NCI-H1092 (cell line): ENCODE measurements around the gene ANP32A.

ENCODE experiments used
- DNase-seq: peaks from one replicate; lab custom pipeline; 2025; lab: John Stamatoyannopoulos, UW

The ANP32A gene

DNA sequence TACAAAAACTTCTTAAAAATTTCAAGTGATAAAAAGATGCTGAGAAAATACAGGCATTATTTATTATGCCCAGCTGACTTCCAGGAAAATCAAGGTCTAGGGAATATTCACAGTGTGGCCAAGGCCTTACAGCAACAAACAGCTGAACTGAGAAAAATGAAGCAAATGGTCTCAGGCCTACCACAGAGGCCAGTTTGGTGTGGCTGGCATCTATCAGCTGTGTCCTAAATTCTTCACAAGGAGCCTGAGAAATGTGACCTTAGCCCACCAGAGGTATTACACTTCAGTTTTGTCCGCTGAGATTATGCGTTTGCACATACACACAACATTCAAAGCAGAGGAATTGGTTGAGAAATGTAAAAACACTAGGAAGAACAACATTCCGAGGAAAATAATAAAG, 77.4 kb downstream of the ANP32A start:
- no peak for DNase-seq

DNA sequence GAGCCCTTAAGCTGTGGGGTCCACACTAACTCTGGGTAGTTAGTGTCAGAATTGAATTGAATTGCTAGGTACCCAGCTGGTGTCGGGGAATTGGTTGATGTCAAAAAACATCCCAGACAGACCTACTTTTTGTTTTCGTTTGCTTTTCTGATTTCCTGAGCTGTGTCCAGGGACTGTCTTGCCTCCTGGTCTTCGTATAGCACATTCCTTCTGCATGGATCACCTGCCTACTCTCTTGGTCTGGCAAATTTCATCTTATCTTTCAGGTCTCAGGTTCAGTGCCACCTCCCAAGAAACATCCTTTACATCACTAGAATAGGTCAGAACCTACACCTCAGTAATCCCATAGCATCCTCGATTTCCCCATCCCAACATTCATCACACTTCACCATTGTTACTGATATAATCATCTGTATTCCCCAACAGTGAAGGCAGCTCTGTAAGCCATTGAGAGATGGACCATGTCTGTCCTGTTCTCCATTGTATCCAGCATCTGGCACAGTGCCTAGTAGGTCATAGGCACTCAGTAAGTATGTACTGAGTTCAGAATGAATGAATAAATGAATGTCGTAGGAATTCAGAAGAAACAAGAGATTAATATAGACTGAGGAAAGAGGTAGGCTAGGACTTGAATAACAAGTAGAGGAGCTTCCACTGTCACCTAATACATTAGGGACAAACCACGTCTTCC, 81.2 kb downstream of the ANP32A start:
- DNase-seq = no peak

DNA sequence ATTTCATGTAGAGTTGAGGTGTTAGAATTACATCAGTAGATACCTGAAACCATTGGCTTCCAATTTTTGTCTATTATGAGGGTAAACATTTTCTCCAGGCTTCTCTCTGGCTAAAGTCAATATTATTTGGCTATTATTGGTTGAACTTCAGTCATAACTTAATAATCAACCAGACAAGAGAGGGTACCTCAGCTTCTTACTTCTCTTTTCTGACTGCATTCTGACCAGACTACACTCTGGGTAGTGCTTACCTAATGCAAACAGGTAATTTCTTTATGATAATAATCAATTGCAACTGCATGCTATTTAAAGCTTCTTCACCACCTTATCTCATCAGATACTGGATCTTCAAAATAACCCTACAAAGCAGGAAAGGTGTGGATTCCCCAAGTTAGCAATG, 85.1 kb downstream of the ANP32A start:
- no peak for DNase-seq

DNA sequence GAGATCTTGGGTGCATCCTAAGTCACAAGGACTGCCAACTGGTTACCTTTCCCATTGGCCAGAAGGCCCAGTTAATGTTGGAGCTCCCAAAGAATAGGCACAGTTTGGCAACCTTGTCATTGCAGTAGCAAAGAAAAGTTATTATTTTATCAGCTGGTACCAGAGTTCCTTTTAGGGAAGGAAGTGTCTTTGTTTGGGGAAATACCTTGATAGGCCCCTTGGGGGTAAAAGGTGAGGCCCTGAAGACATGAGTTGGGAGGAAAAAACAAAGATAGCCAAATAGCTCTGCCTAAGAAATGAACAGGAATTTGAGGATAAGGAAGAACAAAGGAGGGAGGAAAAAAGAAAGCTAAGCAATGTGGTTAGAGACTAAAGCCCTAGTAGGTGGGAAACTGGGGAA, 85.8 kb downstream of the ANP32A start:
- no peak for DNase-seq

DNA sequence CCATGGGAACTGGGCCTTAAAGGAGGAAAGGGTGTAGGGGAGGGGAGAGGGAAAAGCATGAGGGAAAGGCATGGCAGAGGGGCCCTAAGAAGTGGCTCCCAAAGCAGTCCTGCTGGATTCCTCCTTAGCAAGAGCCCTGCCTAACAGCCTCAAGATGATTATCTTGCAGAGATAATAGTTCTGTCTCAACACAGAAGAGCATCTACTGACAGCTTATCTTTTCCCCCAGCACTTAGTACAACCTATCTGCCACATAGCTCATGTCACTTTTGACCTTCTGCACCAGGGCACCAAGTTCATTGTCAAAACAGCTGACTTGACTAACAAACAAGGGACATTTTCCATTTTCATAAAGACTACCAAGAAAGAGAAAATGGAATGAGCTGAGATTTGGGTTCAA, 86.3 kb downstream of the ANP32A start:
- DNase-seq = no peak

DNA sequence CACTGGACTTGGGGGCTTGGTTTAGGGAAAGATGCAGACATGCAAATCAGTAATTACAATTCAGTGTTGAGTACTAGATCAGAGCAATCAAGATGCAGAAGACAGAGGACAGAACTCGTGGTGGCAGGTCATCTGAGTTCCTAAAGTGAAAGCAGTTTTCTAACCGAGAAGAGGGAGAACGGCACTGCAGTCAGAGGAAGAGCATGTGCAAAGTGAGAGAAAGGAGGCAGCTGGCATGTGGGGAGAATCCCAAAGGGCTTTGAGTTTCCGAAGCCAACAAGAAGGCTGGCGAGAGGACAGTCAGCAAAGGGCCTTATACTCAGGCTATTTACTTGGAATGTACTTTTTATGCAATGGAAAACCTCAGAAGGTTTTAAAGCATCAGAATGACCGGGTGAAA, 87.0 kb downstream of the ANP32A start:
- DNase-seq = no peak

DNA sequence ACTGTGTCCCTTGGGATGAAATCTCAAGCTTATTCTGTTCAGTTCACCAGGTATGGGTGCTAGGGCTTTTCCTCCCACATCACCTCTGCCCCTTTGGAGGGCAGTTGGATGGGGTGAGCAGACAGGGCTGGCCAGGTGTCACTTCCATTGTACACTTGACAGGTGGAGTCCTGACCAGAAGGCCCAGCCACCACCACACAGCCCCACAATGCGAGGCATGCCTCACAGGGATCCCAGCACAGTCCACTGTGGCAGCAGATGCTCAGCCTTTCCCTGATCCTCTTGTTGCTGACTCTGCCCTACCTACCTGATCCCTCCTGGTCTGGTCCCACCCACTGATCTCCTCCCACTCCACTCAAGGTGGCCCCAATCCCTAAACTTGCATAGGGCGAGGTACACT, 88.2 kb downstream of the ANP32A start:
- no peak for DNase-seq

DNA sequence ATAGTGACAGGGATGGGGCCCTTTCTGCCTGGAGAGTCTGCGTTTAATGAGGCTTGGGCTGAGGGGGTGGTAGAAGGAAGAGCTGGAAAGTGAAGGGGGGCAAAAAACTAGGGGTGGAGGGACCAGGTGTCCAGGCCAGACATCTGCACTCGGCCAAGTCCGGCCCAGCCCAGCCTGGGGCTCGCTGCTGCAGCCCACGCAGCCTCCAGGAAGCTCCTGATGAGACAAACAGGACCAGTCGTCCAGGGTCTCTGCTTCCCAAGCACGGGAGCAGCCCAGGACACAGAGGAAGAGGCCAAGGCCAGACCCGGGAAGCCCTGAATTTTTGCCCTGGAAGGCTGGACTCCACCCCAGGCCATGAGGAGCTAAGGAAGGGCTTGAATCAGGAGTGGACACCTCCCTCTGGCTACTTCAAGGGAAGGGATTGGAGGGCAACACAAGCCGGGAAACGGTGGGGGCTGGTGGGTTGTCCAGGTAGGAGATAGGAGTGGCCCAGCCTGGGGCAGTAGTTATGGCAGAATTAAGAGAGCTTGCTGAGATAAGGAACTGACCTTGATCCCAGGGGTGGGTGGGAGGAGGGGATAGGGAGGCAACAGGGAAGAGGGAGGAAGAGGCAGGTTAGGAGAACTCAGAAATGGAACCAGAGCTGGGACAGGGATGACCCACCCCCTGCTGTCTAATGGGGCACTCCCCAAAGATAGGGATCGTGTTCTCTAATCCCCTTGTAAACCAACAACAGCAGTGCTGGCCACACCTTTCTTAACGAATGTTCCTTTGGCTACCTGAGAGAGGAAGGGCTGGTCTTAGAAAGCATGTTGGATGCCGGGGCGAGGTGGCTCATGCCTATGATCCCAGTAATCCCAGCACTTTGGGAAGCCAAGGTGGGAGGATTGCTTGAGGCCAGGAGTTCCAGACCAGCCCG, 89.5 kb downstream of the ANP32A start:
- DNase-seq = no peak

DNA sequence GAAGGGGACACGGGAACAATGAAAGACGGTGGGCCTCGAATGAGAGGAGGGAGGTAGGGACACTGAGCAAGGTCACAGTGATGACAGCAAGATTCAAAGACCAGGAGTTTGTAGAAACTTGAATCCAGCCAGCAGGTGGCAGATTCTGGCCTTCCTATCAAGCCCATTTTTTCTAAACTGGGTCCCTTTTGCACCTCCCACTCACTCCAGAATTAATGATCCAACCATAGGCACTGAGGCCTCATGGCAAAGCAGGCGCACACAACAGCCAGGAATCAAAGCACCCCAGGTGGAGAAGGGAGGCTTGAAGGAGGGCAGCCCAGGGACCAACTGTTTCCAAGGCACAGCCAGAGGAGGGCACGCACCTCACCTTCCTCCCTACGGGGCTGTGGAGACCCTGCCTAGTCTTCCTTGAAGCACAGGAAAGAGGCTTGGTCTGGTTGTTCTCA, 90.2 kb downstream of the ANP32A start:
- DNase-seq = no peak

DNA sequence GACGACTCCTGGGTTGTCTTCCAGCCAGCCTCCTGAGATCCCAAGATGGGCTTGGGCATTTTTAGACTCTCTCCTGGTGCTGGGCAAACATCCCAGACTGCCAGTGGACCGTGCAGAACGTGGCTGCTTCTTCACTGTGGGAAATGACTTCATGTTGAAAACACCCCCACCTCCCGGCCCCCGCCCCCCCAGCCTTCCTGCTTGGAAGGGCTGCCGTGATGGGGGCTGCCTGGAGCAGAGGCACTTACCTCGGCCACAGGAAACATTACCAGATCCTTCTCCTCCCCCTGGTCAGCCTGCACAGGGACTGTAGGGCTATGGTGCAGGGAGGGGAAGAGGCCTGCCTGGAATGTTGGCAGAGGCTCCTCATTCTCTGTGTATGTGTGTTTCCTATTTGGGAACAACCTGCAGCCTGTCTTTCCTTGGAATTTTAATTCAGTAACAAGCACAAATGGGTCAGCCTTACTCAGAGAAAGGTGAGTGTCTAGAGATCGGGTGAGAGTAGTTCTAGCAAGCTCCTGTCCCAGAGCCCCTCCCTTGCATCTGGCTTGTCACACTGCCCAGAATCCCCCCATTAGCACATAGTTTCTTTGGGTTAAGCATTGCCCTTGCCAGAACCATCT, 90.8 kb downstream of the ANP32A start:
- no peak for DNase-seq
